ENCODE data around the gene RHOH. TPM values are rescaled to one million over a fixed set of nuclear protein-coding genes. Genes with fewer than 3 reads are reported as not detected.

The RHOH gene
- total RNA-seq, 1 experiment from 2014 or later = not detected

- TF ChIP-seq CTCF (conservative IDR thresholded peaks at IDR 0.05) (no peak), EZH2 (IDR thresholded peaks at IDR 0.05; ENCODE audit: low read depth) (no peak)
- ChIA-PET POLR2A (ENCODE audit: unreplicated experiment) (no interaction called here), CTCF (interaction anchor here (0.6 kb wide), 1 partner anchor 1020 kb away, joined by 9 read pairs; no protein-coding TSS in a partner anchor)
- Histone ChIP-seq H3K4me2 (no peak overlapping the region), H3K9me3 (ENCODE audit: insufficient read depth, low read depth) (no peaks in the 10 kb centered on the region), H3K36me3 (ENCODE audit: low read depth) (no peaks in the 10 kb centered on the region), H2AFZ (no peak overlapping the region), H3K9me2 (ENCODE audit: insufficient read depth) (no peaks in the 10 kb centered on the region; the same call in 1 of the 2 replicates), H3F3A (ENCODE audit: insufficient read depth, low read depth) (no peaks in the 10 kb centered on the region), H3K27me3 (ENCODE audit: insufficient read depth, low read depth) (no peaks in the 10 kb centered on the region), H3K4me1 (replicated peaks; ENCODE audit: insufficient read depth) (no peaks in the 10 kb centered on the region), H4K20me1 (ENCODE audit: insufficient read depth) (no peaks in the 10 kb centered on the region), H3K79me2 (ENCODE audit: low read depth) (no peaks in the 10 kb centered on the region), H3K27ac (no peak overlapping the region), H3K4me3 (no peak overlapping the region)
- intact Hi-C loops (cut with micrococcal nuclease; ENCODE audit: unreplicated experiment) = no loop called here
- no peak for DNase-seq
- no TSS peak for BruUV-seq (replicated peaks)
Measured at GRCh38 chr4:40168070-40168469, 28.8 kb upstream of the RHOH start.

- Histone ChIP-seq H3K27ac (no peak overlapping the region), H3K27me3 (ENCODE audit: insufficient read depth, low read depth) (no peaks in the 10 kb centered on the region), H3K4me3 (no peak overlapping the region), H3K79me2 (ENCODE audit: low read depth) (no peaks in the 10 kb centered on the region), H3K9me2 (ENCODE audit: insufficient read depth) (no peaks in the 10 kb centered on the region), H2AFZ (no peak overlapping the region), H4K20me1 (ENCODE audit: insufficient read depth) (no peaks in the 10 kb centered on the region), H3K4me2 (no peak overlapping the region), H3K4me1 (replicated peaks; ENCODE audit: insufficient read depth) (no peaks in the 10 kb centered on the region), H3F3A (ENCODE audit: insufficient read depth, low read depth) (no peaks in the 10 kb centered on the region), H3K36me3 (ENCODE audit: low read depth) (no peaks in the 10 kb centered on the region), H3K9me3 (ENCODE audit: insufficient read depth, low read depth) (no peaks in the 10 kb centered on the region)
- no TSS peak for BruUV-seq (replicated peaks)
- TF ChIP-seq EZH2 (IDR thresholded peaks at IDR 0.05; ENCODE audit: low read depth) (no peak), CTCF (conservative IDR thresholded peaks at IDR 0.05) (no peak)
- CTCF ChIA-PET = no interaction called here
- POLR2A ChIA-PET (ENCODE audit: unreplicated experiment) = no interaction called here
- intact Hi-C loops (cut with micrococcal nuclease; ENCODE audit: unreplicated experiment) = no loop called here
- no peak for DNase-seq
Measured at GRCh38 chr4:40170588-40170987, 26.2 kb upstream of the RHOH start.

- Histone ChIP-seq H4K20me1 (ENCODE audit: insufficient read depth) (no peaks in the 10 kb centered on the region), H3F3A (ENCODE audit: insufficient read depth, low read depth) (no peaks in the 10 kb centered on the region), H3K4me1 (replicated peaks; ENCODE audit: insufficient read depth) (no peaks in the 10 kb centered on the region), H3K36me3 (ENCODE audit: low read depth) (no peaks in the 10 kb centered on the region), H3K27me3 (ENCODE audit: insufficient read depth, low read depth) (no peaks in the 10 kb centered on the region), H3K9me3 (ENCODE audit: insufficient read depth, low read depth) (no peaks in the 10 kb centered on the region), H3K27ac (no peak overlapping the region), H3K79me2 (ENCODE audit: low read depth) (no peaks in the 10 kb centered on the region), H3K9me2 (ENCODE audit: insufficient read depth) (no peaks in the 10 kb centered on the region), H3K4me3 (no peak overlapping the region), H3K4me2 (no peak overlapping the region), H2AFZ (no peak overlapping the region)
- ChIA-PET CTCF (no interaction called here), POLR2A (ENCODE audit: unreplicated experiment) (no interaction called here)
- TF ChIP-seq CTCF (conservative IDR thresholded peaks at IDR 0.05) (no peak), EZH2 (IDR thresholded peaks at IDR 0.05; ENCODE audit: low read depth) (no peak)
- DNase-seq = no peak
- intact Hi-C loops (cut with micrococcal nuclease; ENCODE audit: unreplicated experiment) = no loop called here
- BruUV-seq (replicated peaks) = no TSS peak
Measured at GRCh38 chr4:40173470-40173875, 23.4 kb upstream of the RHOH start.

Data from PC-9 (cell line).